ENCODE data around the gene NGB. TPM values are rescaled to one million over a fixed set of nuclear protein-coding genes. Genes with fewer than 3 reads are reported as not detected.

Gene NGB
- total and polyA plus RNA-seq, 2 donors (not counting 1 experiment from before 2014, with no cell fraction given), result not detected

- no peaks in the 10 kb centered on the region for H3K36me3 ChIP-seq (ENCODE audit: control insufficient read depth, insufficient read depth, low read length)
- no peaks in the 10 kb centered on the region for H4K20me1 ChIP-seq (ENCODE audit: control insufficient read depth, extremely low read depth, insufficient read depth, low read length)
- no peaks in the 10 kb centered on the region for H3K4me1 ChIP-seq (ENCODE audit: control insufficient read depth, extremely low read depth, insufficient read depth, low read length)
- H3K4me3 ChIP-seq (replicated peaks in 1 of 4; ENCODE audit: control extremely low read depth in 1 of 4, insufficient read depth in 1 of 4, low read depth in 3 of 4, low read length in 4 of 4), result no peak overlapping the region
- H3K27ac ChIP-seq (ENCODE audit: insufficient read depth, low read length), result no peak overlapping the region
- DNase-seq (ENCODE audit: low read depth in 2 of 2), result no peak
- H3K27me3 ChIP-seq (ENCODE audit: control insufficient read depth, insufficient read depth, low read length), result no peaks in the 10 kb centered on the region
- H3K9me3 ChIP-seq (ENCODE audit: control insufficient read depth, insufficient read depth, low read depth, low read length), result no peaks in the 10 kb centered on the region
- H3K4me2 ChIP-seq (ENCODE audit: extremely low read depth, insufficient read depth, low read length), result no peak overlapping the region
- H3K79me2 ChIP-seq (ENCODE audit: control insufficient read depth, insufficient read depth, low read length), result no peaks in the 10 kb centered on the region
- H3K9ac ChIP-seq (ENCODE audit: insufficient read depth, low read length), result no peak overlapping the region
- TF ChIP-seq, protein P1, sequence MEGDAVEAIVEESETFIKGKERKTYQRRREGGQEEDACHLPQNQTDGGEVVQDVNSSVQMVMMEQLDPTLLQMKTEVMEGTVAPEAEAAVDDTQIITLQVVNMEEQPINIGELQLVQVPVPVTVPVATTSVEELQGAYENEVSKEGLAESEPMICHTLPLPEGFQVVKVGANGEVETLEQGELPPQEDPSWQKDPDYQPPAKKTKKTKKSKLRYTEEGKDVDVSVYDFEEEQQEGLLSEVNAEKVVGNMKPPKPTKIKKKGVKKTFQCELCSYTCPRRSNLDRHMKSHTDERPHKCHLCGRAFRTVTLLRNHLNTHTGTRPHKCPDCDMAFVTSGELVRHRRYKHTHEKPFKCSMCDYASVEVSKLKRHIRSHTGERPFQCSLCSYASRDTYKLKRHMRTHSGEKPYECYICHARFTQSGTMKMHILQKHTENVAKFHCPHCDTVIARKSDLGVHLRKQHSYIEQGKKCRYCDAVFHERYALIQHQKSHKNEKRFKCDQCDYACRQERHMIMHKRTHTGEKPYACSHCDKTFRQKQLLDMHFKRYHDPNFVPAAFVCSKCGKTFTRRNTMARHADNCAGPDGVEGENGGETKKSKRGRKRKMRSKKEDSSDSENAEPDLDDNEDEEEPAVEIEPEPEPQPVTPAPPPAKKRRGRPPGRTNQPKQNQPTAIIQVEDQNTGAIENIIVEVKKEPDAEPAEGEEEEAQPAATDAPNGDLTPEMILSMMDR (conservative IDR thresholded peaks at IDR 0.05 in 1 of 2, IDR thresholded peaks at IDR 0.05 in 1 of 2; ENCODE audit: low read depth in 1 of 2, low read length in 2 of 2), result no peak
- TF ChIP-seq EZH2 (IDR thresholded peaks at IDR 0.05; ENCODE audit: low read length, missing control alignments), result no peak
- no peak overlapping the region for H2AFZ ChIP-seq (ENCODE audit: low read length)
Measured at GRCh38 chr14:77238996-77239395, 32.0 kb downstream of the NGB start.

DNA sequence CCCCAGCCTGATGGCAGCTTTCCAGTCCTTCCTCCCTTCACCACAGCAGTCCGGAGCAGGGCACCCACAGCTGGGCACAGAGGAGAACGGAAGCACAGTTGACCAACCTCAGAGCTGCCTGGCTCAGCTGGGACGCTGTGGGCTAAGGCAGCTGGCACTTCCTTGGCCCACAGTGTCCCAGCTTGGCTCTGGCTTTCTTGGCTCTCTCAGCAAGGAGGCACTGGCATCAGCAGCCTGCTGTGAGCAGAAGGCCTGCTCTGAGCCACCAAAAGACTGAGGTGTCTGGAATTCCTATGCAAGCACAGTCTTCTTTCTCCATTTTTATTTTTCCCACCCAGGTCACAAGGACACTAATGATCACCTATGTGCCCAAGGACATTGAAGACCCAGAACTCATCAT, 32.6 kb downstream of the NGB start:
- Histone ChIP-seq H2AFZ (ENCODE audit: low read length) (no peak overlapping the region), H3K36me3 (ENCODE audit: control insufficient read depth, insufficient read depth, low read length) (no peaks in the 10 kb centered on the region), H3K4me2 (ENCODE audit: extremely low read depth, insufficient read depth, low read length) (no peak overlapping the region), H3K4me1 (ENCODE audit: control insufficient read depth, extremely low read depth, insufficient read depth, low read length) (no peaks in the 10 kb centered on the region), H3K27me3 (ENCODE audit: control insufficient read depth, insufficient read depth, low read length) (no peaks in the 10 kb centered on the region), H3K9me3 (ENCODE audit: control insufficient read depth, insufficient read depth, low read depth, low read length) (no peaks in the 10 kb centered on the region), H3K4me3 (replicated peaks in 1 of 4; ENCODE audit: control extremely low read depth in 1 of 4, insufficient read depth in 1 of 4, low read depth in 3 of 4, low read length in 4 of 4) (no peak overlapping the region), H3K27ac (ENCODE audit: insufficient read depth, low read length) (no peak overlapping the region), H4K20me1 (ENCODE audit: control insufficient read depth, extremely low read depth, insufficient read depth, low read length) (no peaks in the 10 kb centered on the region), H3K79me2 (ENCODE audit: control insufficient read depth, insufficient read depth, low read length) (no peaks in the 10 kb centered on the region), H3K9ac (ENCODE audit: insufficient read depth, low read length) (no peak overlapping the region)
- no peak for DNase-seq (ENCODE audit: low read depth in 2 of 2)
- TF ChIP-seq, protein P1 (conservative IDR thresholded peaks at IDR 0.05 in 1 of 2, IDR thresholded peaks at IDR 0.05 in 1 of 2; ENCODE audit: low read depth in 1 of 2, low read length in 2 of 2), result no peak
- TF ChIP-seq EZH2 (IDR thresholded peaks at IDR 0.05; ENCODE audit: low read length, missing control alignments), result no peak

DNA sequence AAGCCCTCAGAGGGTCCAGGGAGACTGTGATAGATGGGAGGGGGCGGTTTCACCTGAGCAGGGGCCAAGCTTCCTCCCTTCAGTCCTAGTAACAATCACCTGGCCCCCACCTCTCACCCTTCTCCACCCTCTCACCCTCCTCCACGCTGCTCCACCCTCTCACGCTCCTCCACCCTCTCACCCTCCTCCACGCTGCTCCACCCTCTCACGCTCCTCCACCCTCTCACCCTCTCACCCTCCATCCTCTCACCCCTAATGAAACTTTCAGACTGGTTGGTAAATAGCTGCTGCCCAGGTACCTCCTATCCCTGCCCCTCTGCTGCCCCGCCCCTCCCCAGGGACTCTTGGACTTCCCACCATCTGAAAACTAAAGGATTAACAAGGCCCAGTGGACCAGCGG, 34.2 kb downstream of the NGB start:
- DNase-seq (ENCODE audit: low read depth in 2 of 2), result no peak
- H3K36me3 ChIP-seq (ENCODE audit: control insufficient read depth, insufficient read depth, low read length), result no peaks in the 10 kb centered on the region
- no peaks in the 10 kb centered on the region for H3K27me3 ChIP-seq (ENCODE audit: control insufficient read depth, insufficient read depth, low read length)

More for the DNA sequence above, 34.2 kb downstream of the NGB start:
- Histone ChIP-seq H4K20me1 (ENCODE audit: control insufficient read depth, extremely low read depth, insufficient read depth, low read length) (no peaks in the 10 kb centered on the region), H3K27ac (ENCODE audit: insufficient read depth, low read length) (no peak overlapping the region), H3K4me2 (ENCODE audit: extremely low read depth, insufficient read depth, low read length) (no peak overlapping the region), H3K9ac (ENCODE audit: insufficient read depth, low read length) (no peak overlapping the region), H3K9me3 (ENCODE audit: control insufficient read depth, insufficient read depth, low read depth, low read length) (no peaks in the 10 kb centered on the region), H3K79me2 (ENCODE audit: control insufficient read depth, insufficient read depth, low read length) (no peaks in the 10 kb centered on the region), H3K4me1 (ENCODE audit: control insufficient read depth, extremely low read depth, insufficient read depth, low read length) (no peaks in the 10 kb centered on the region), H2AFZ (ENCODE audit: low read length) (no peak overlapping the region), H3K4me3 (replicated peaks in 1 of 4; ENCODE audit: control extremely low read depth in 1 of 4, insufficient read depth in 1 of 4, low read depth in 3 of 4, low read length in 4 of 4) (no peak overlapping the region)
- no peak for TF ChIP-seq EZH2 (IDR thresholded peaks at IDR 0.05; ENCODE audit: low read length, missing control alignments)
- TF ChIP-seq, protein P1 (conservative IDR thresholded peaks at IDR 0.05 in 1 of 2, IDR thresholded peaks at IDR 0.05 in 1 of 2; ENCODE audit: low read depth in 1 of 2, low read length in 2 of 2), result no peak

All from fibroblast of lung (primary cell).